GM18508 (cell line): ENCODE data around the gene CLNK.

Experiments used
- ATAC-seq: cut with Tn5 transposase; IDR thresholded peaks from one replicate; pipeline ENCODE4 v1.9.1; 2021; ENCODE audit warnings: moderate number of reproducible peaks; ENCODE audit not compliant: insufficient read depth, unreplicated experiment

CLNK gene

GRCh38 chr4:10684631-10685030 is at the start of gene CLNK:
CLNK (minus strand) TSS chr4:10684768; CDS start chr4:10667869, 16,899 bp downstream.
- ATAC-seq: peak; percentile 91

GRCh38 chr4:10733481-10734062 is 49.0 kb upstream of the CLNK start:
- ATAC-seq: no peak

- no peak for ATAC-seq
Measured at GRCh38 chr4:10732914-10733415, 48.4 kb upstream of the CLNK start.

GRCh38 chr4:10732235-10732913 is 47.8 kb upstream of the CLNK start:
- peak; percentile 22 for ATAC-seq

GRCh38 chr4:10731690-10732089 is 47.1 kb upstream of the CLNK start:
- ATAC-seq: no peak

GRCh38 chr4:10731162-10731561 is 46.6 kb upstream of the CLNK start:
- no peak for ATAC-seq

GRCh38 chr4:10730590-10730989 is 46.0 kb upstream of the CLNK start:
- ATAC-seq: peak; percentile 64

GRCh38 chr4:10730019-10730418 is 45.5 kb upstream of the CLNK start:
- peak; percentile 34 for ATAC-seq

- ATAC-seq: no peak
Measured at GRCh38 chr4:10729366-10729765, 44.8 kb upstream of the CLNK start.

- ATAC-seq: no peak
Measured at GRCh38 chr4:10728016-10728415, 43.4 kb upstream of the CLNK start.

- ATAC-seq: no peak
Measured at GRCh38 chr4:10727140-10727880, 42.7 kb upstream of the CLNK start.

- peak; percentile 97 for ATAC-seq
Measured at GRCh38 chr4:10722957-10723356, 38.4 kb upstream of the CLNK start.

GRCh38 chr4:10721616-10722015 is 37.0 kb upstream of the CLNK start:
- ATAC-seq: no peak

- ATAC-seq: no peak
Measured at GRCh38 chr4:10716163-10716562, 31.6 kb upstream of the CLNK start.

GRCh38 chr4:10715696-10716095 is 31.1 kb upstream of the CLNK start:
- ATAC-seq: no peak

- no peak for ATAC-seq
Measured at GRCh38 chr4:10715135-10715534, 30.6 kb upstream of the CLNK start.

- ATAC-seq: no peak
Measured at GRCh38 chr4:10713591-10713990, 29.0 kb upstream of the CLNK start.

- ATAC-seq: no peak
Measured at GRCh38 chr4:10706236-10706635, 21.7 kb upstream of the CLNK start.

- ATAC-seq: no peak
Measured at GRCh38 chr4:10704430-10704810, 19.9 kb upstream of the CLNK start.

GRCh38 chr4:10703766-10704429 is 19.3 kb upstream of the CLNK start:
- ATAC-seq: no peak

- ATAC-seq: no peak
Measured at GRCh38 chr4:10703156-10703555, 18.6 kb upstream of the CLNK start.
